Loucy (cell line): ENCODE measurements around the gene RAB1A.

Experiments
- H2AFZ ChIP-seq: fragments of 200-600 bp; sonication (generic); 2 replicates; pipeline ENCODE4 v1.6.0; 2016; ENCODE audit warnings: antibody characterized with exemption, mild to moderate bottlenecking, low read length, moderate library complexity
- H3F3A ChIP-seq: fragments of 200-600 bp; 2 replicates; pipeline ENCODE4 v1.6.0; 2016; ENCODE audit warnings: antibody characterized with exemption, low read depth, mild to moderate bottlenecking
- H3K27me3 ChIP-seq: fragments of 200-600 bp; sonication (generic); 2 replicates; pipeline ENCODE4 v1.6.1; 2014; ENCODE audit warnings: low read length, mild to moderate bottlenecking; ENCODE audit not compliant: insufficient read depth, poor library complexity, severe bottlenecking
- H3K36me3 ChIP-seq: fragments of 200-600 bp; sonication (generic); 2 replicates; pipeline ENCODE4 v1.6.1; 2016; ENCODE audit warnings: low read length; ENCODE audit not compliant: insufficient read depth
- H3K4me1 ChIP-seq: fragments of 200-600 bp; sonication (generic); 2 replicates; pipeline ENCODE4 v1.5.1; 2014; ENCODE audit warnings: low read length, mild to moderate bottlenecking; ENCODE audit not compliant: insufficient read depth, poor library complexity, severe bottlenecking
- H3K4me2 ChIP-seq: fragments of 200-600 bp; sonication (generic); 2 replicates; pipeline ENCODE4 v1.6.0; 2014; ENCODE audit warnings: antibody characterized with exemption, low read length, low read depth, mild to moderate bottlenecking; ENCODE audit not compliant: poor library complexity, severe bottlenecking
- H3K4me3 ChIP-seq: fragments of 200-600 bp; sonication (generic); 2 replicates; pipeline ENCODE4 v1.5.1; 2014; ENCODE audit warnings: low read length, mild to moderate bottlenecking, mixed read lengths; ENCODE audit not compliant: poor library complexity, severe bottlenecking
- H3K79me2 ChIP-seq: fragments of 200-600 bp; sonication (generic); 2 replicates; pipeline ENCODE4 v1.6.1; 2014; ENCODE audit warnings: low read length; ENCODE audit not compliant: insufficient read depth
- H3K9ac ChIP-seq: fragments of 200-600 bp; sonication (generic); 2 replicates; pipeline ENCODE4 v1.6.0; 2014; ENCODE audit warnings: mild to moderate bottlenecking, low read depth, low read length, moderate library complexity; ENCODE audit not compliant: poor library complexity, severe bottlenecking
- H3K9me2 ChIP-seq: fragments of 200-600 bp; sonication (generic); replicated peaks from 2 replicates; pipeline ENCODE4 v1.6.1; 2016; ENCODE audit warnings: low read depth, low read length, mixed read lengths
- H3K9me3 ChIP-seq: fragments of 200-600 bp; sonication (generic); 2 replicates; pipeline ENCODE4 v1.6.1; 2014; ENCODE audit warnings: mild to moderate bottlenecking, antibody characterized with exemption, low read length, low read depth; ENCODE audit not compliant: insufficient read depth
- H4K20me1 ChIP-seq: fragments of 200-600 bp; sonication (generic); 2 replicates; pipeline ENCODE4 v1.6.0; 2014; ENCODE audit warnings: antibody characterized with exemption, low read length, mild to moderate bottlenecking; ENCODE audit not compliant: insufficient read depth, poor library complexity, severe bottlenecking
- CTCF ChIP-seq: fragments of 200-600 bp; sonication (generic); conservative IDR thresholded peaks from 2 replicates; pipeline ENCODE4 v1.5.1; 2014; ENCODE audit warnings: mild to moderate bottlenecking, antibody characterized with exemption, low read length
- EZH2phosphoT487 ChIP-seq: fragments of 200-600 bp; IDR thresholded peaks from 2 replicates; pipeline ENCODE4 v1.6.1; 2018; ENCODE audit warnings: antibody characterized with exemption, mild to moderate bottlenecking, moderate library complexity, borderline replicate concordance

The RAB1A gene

GRCh38 chr2:65072181-65072970 lies 57.5 kb downstream of the RAB1A start:
- Histone ChIP-seq H3K27me3 (no peaks in the 10 kb centered on the region), H3K79me2 (no peaks in the 10 kb centered on the region), H3F3A (no peaks in the 10 kb centered on the region), H3K4me2 (no peak overlapping the region), H4K20me1 (no peaks in the 10 kb centered on the region), H3K4me3 (no peak overlapping the region), H2AFZ (no peak overlapping the region), H3K4me1 (no peaks in the 10 kb centered on the region), H3K36me3 (peaks cover 49% of the 10 kb centered on the region; the same call in 1 of the 2 replicates), H3K9me3 (no peaks in the 10 kb centered on the region), H3K9ac (no peak overlapping the region), H3K9me2 (no peaks in the 10 kb centered on the region)
- no peak for TF ChIP-seq CTCF
- no peak for TF ChIP-seq EZH2phosphoT487

- Histone ChIP-seq H3K9ac (no peak overlapping the region), H2AFZ (no peak overlapping the region), H3K9me3 (no peaks in the 10 kb centered on the region), H3K4me2 (no peak overlapping the region), H3K36me3 (peaks cover 49% of the 10 kb centered on the region; the same call in 1 of the 2 replicates), H3F3A (no peaks in the 10 kb centered on the region), H3K4me3 (no peak overlapping the region), H3K79me2 (no peaks in the 10 kb centered on the region), H3K27me3 (no peaks in the 10 kb centered on the region), H3K9me2 (no peaks in the 10 kb centered on the region), H4K20me1 (no peaks in the 10 kb centered on the region), H3K4me1 (no peaks in the 10 kb centered on the region)
- TF ChIP-seq CTCF (0 out of 2 replicates have a peak, but pooled peaks have one; percentile 21), EZH2phosphoT487 (no peak)
Observed at GRCh38 chr2:65071499-65072180, 58.3 kb downstream of the RAB1A start.

GRCh38 chr2:65070856-65071255 lies 59.0 kb downstream of the RAB1A start:
- no peak for TF ChIP-seq EZH2phosphoT487
- no peak for TF ChIP-seq CTCF
- no peak overlapping the region for H3K4me2 ChIP-seq

More at GRCh38 chr2:65070856-65071255, 59.0 kb downstream of the RAB1A start:
- H3K9ac ChIP-seq = no peak overlapping the region
- H3K4me1 ChIP-seq = no peaks in the 10 kb centered on the region
- H2AFZ ChIP-seq = no peak overlapping the region
- H3K79me2 ChIP-seq = no peaks in the 10 kb centered on the region; the same call in 1 of the 2 replicates
- no peaks in the 10 kb centered on the region for H3K27me3 ChIP-seq
- H3F3A ChIP-seq = no peaks in the 10 kb centered on the region
- no peaks in the 10 kb centered on the region for H3K9me3 ChIP-seq
- no peak overlapping the region for H3K4me3 ChIP-seq
- peaks cover 49% of the 10 kb centered on the region; the same call in 1 of the 2 replicates for H3K36me3 ChIP-seq
- H3K9me2 ChIP-seq = no peaks in the 10 kb centered on the region
- no peaks in the 10 kb centered on the region for H4K20me1 ChIP-seq
